Measurements from ENCODE around the gene KCNQ1. TPM values are rescaled to one million over a fixed set of nuclear protein-coding genes. Genes with fewer than 3 reads are reported as not detected.

Gene KCNQ1
- total and polyA plus RNA-seq, 2 experiments from 2014 or later, result 0.45 to 0.87 TPM

GRCh38 chr11:2512431-2513407 is 67.9 kb downstream of the KCNQ1 start:
- Histone ChIP-seq H3K27ac (ENCODE audit: low read depth) (no peak overlapping the region), H4K20me1 (replicated peaks; ENCODE audit: insufficient read depth) (no peaks in the 10 kb centered on the region), H3K27me3 (ENCODE audit: insufficient read depth) (peaks cover 16% of the 10 kb centered on the region; the same call in 1 of the 2 replicates), H3F3A (replicated peaks; ENCODE audit: low read depth) (no peaks in the 10 kb centered on the region), H3K4me3 (no peak overlapping the region), H3K4me1 (ENCODE audit: insufficient read depth) (no peaks in the 10 kb centered on the region), H3K36me3 (ENCODE audit: insufficient read depth) (no peaks in the 10 kb centered on the region), H3K9me2 (ENCODE audit: insufficient read depth) (no peaks in the 10 kb centered on the region), H2AFZ (no peak overlapping the region), H3K4me2 (no peak overlapping the region), H3K79me2 (replicated peaks; ENCODE audit: insufficient read depth) (no peaks in the 10 kb centered on the region)
- TF ChIP-seq, protein P1, sequence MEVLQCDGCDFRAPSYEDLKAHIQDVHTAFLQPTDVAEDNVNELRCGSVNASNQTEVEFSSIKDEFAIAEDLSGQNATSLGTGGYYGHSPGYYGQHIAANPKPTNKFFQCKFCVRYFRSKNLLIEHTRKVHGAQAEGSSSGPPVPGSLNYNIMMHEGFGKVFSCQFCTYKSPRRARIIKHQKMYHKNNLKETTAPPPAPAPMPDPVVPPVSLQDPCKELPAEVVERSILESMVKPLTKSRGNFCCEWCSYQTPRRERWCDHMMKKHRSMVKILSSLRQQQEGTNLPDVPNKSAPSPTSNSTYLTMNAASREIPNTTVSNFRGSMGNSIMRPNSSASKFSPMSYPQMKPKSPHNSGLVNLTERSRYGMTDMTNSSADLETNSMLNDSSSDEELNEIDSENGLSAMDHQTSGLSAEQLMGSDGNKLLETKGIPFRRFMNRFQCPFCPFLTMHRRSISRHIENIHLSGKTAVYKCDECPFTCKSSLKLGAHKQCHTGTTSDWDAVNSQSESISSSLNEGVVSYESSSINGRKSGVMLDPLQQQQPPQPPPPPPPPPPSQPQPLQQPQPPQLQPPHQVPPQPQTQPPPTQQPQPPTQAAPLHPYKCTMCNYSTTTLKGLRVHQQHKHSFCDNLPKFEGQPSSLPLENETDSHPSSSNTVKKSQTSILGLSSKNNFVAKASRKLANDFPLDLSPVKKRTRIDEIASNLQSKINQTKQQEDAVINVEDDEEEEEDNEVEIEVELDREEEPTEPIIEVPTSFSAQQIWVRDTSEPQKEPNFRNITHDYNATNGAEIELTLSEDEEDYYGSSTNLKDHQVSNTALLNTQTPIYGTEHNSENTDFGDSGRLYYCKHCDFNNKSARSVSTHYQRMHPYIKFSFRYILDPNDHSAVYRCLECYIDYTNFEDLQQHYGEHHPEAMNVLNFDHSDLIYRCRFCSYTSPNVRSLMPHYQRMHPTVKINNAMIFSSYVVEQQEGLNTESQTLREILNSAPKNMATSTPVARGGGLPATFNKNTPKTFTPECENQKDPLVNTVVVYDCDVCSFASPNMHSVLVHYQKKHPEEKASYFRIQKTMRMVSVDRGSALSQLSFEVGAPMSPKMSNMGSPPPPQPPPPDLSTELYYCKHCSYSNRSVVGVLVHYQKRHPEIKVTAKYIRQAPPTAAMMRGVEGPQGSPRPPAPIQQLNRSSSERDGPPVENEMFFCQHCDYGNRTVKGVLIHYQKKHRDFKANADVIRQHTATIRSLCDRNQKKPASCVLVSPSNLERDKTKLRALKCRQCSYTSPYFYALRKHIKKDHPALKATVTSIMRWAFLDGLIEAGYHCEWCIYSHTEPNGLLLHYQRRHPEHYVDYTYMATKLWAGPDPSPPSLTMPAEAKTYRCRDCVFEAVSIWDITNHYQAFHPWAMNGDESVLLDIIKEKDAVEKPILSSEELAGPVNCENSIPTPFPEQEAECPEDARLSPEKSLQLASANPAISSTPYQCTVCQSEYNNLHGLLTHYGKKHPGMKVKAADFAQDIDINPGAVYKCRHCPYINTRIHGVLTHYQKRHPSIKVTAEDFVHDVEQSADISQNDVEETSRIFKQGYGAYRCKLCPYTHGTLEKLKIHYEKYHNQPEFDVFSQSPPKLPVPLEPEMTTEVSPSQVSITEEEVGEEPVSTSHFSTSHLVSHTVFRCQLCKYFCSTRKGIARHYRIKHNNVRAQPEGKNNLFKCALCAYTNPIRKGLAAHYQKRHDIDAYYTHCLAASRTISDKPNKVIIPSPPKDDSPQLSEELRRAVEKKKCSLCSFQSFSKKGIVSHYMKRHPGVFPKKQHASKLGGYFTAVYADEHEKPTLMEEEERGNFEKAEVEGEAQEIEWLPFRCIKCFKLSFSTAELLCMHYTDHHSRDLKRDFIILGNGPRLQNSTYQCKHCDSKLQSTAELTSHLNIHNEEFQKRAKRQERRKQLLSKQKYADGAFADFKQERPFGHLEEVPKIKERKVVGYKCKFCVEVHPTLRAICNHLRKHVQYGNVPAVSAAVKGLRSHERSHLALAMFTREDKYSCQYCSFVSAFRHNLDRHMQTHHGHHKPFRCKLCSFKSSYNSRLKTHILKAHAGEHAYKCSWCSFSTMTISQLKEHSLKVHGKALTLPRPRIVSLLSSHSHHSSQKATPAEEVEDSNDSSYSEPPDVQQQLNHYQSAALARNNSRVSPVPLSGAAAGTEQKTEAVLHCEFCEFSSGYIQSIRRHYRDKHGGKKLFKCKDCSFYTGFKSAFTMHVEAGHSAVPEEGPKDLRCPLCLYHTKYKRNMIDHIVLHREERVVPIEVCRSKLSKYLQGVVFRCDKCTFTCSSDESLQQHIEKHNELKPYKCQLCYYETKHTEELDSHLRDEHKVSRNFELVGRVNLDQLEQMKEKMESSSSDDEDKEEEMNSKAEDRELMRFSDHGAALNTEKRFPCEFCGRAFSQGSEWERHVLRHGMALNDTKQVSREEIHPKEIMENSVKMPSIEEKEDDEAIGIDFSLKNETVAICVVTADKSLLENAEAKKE (CRISPR knock-in tag; IDR thresholded peaks at IDR 0.05), result no peak
- TF ChIP-seq ZNF114 (CRISPR knock-in tag; IDR thresholded peaks at IDR 0.05), result no peak
- no peak for TF ChIP-seq CTCF (conservative IDR thresholded peaks at IDR 0.05; ENCODE audit: low read depth in 2 of 2)
- no peak for TF ChIP-seq EZH2phosphoT487 (IDR thresholded peaks at IDR 0.05; ENCODE audit: unreplicated experiment)
- no peak for TF ChIP-seq JUNB (IDR thresholded peaks at IDR 0.05; ENCODE audit: unreplicated experiment)
- TF ChIP-seq CREB1 (CRISPR knock-in tag; IDR thresholded peaks at IDR 0.05; ENCODE audit: low read depth), result no peak
- no peak for TF ChIP-seq ZNF331 (CRISPR knock-in tag; IDR thresholded peaks at IDR 0.05; ENCODE audit: low read depth)
- no peak for TF ChIP-seq EZH2 (IDR thresholded peaks at IDR 0.05; ENCODE audit: low read depth, unreplicated experiment)
- no peak for TF ChIP-seq NANOG (IDR thresholded peaks at IDR 0.05; ENCODE audit: borderline replicate concordance)
- TF ChIP-seq STAT1 (IDR thresholded peaks at IDR 0.05; ENCODE audit: unreplicated experiment), result no peak
- TF ChIP-seq, protein P2, sequence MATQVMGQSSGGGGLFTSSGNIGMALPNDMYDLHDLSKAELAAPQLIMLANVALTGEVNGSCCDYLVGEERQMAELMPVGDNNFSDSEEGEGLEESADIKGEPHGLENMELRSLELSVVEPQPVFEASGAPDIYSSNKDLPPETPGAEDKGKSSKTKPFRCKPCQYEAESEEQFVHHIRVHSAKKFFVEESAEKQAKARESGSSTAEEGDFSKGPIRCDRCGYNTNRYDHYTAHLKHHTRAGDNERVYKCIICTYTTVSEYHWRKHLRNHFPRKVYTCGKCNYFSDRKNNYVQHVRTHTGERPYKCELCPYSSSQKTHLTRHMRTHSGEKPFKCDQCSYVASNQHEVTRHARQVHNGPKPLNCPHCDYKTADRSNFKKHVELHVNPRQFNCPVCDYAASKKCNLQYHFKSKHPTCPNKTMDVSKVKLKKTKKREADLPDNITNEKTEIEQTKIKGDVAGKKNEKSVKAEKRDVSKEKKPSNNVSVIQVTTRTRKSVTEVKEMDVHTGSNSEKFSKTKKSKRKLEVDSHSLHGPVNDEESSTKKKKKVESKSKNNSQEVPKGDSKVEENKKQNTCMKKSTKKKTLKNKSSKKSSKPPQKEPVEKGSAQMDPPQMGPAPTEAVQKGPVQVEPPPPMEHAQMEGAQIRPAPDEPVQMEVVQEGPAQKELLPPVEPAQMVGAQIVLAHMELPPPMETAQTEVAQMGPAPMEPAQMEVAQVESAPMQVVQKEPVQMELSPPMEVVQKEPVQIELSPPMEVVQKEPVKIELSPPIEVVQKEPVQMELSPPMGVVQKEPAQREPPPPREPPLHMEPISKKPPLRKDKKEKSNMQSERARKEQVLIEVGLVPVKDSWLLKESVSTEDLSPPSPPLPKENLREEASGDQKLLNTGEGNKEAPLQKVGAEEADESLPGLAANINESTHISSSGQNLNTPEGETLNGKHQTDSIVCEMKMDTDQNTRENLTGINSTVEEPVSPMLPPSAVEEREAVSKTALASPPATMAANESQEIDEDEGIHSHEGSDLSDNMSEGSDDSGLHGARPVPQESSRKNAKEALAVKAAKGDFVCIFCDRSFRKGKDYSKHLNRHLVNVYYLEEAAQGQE (IDR thresholded peaks at IDR 0.05; ENCODE audit: unreplicated experiment), result no peak
- no peak for TF ChIP-seq ETS1 (IDR thresholded peaks at IDR 0.05)
- no peak for TF ChIP-seq POLR2AphosphoS5 (IDR thresholded peaks at IDR 0.05; ENCODE audit: low read depth)
- Mint-ChIP-seq H3K4me1 (no peaks in the 10 kb centered on the region), H3K4me3 (no peak overlapping the region), H3K9me3 (no peaks in the 10 kb centered on the region), H3K36me3 (ENCODE audit: low read depth) (no peaks in the 10 kb centered on the region), H3K27ac (no peak overlapping the region), H3K27me3 (ENCODE audit: insufficient read depth, low read depth, poor library complexity) (peaks cover 35% of the 10 kb centered on the region)
- DNase-seq (ENCODE audit: low spot score), result no peak
- ATAC-seq, result no peak

Data from GM23338 (cell line).